Right forelimb (tissue), 1 donor: Measurements from ENCODE around the gene IL31.
"Not testable (repeated sequence)": the region's sequence is repeated elsewhere in the genome, so short reads cannot be mapped to it uniquely, and the experiment has no call there.

Experiments
- DNase-seq: peaks from one replicate; pipeline ENCODE4 v3.0.0-alpha.2; 2018

The IL31 gene

GRCh38 chr12:122190842-122191668 is 17.0 kb upstream of the IL31 start:
- DNase-seq: no peak

GRCh38 chr12:122189626-122190475 is 15.8 kb upstream of the IL31 start:
- no peak for DNase-seq

- no peak for DNase-seq
These were observed 13.4 kb upstream of the IL31 start for GRCh38 chr12:122187466-122187865.

DNA sequence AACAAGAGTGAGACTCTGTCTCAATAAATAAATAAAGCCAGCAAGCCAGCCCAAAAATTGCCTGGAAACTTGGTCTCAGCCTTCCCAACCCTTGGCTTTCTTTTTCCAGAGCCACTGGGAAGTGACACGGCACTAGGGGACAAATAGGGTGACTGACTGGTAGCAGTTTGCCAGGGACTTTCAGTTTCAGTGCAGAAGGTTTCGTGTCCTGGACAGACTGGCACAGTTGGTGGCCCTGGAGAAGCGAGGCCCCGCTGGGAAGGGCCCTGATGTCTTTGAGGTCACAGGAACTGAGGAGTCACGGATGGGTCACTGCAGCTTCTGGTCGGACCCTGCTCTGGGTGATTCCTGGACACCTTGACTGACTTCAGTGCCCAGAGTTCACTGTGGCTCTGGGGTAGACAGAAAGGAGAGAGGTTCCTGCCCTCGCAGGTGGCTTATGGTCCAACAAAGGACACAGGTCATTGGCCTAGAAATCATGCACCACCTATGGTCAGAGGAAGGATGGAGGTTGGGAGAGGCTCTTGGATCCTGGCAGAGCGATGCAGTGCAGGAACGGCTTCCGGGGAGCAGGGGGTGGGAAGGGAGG is 11.6 kb upstream of the IL31 start:
- DNase-seq: no peak

DNA sequence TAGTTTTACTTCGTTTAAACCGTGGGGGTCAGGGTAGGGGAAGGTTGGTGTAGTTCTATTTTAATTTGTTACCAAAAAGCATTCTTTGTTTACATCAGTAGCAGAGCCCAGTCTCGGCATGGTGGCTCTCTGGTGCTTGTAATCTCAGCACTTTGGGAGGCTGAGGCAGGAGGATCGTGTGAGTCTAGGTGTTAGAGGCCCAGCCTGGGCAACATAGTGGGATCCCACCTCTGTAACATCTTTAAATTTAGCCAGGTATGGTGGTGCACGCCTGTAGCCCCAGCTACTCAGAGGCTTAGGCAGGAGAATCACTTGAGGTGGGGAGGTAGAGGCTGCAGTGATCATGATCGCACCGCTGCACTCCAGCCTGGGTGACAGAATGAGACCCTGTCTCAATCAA is 11.1 kb upstream of the IL31 start:
- no peak for DNase-seq

GRCh38 chr12:122184517-122184916 is 10.5 kb upstream of the IL31 start:
- DNase-seq: no peak

DNA sequence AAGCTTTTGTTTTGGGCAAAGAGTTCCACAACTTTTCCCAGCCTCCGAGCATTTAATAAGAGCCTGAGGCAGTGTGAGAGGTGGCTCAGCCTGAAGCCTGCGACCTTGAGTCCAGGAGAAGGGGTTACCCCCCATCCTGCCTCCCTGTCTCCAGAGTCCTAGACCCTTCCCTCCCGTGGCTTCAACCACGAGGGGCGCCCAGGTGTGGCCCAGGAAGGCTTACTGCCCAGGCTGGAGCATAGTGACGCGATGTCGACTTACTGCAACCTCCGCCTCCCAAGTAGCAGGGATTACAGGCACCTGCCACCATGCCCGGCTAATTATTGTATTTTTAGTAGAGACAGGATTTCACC is 9.5 kb upstream of the IL31 start:
- DNase-seq: no peak

- DNase-seq: peak; percentile 61
These were observed 9.0 kb upstream of the IL31 start, which contains the start of gene LRRC43 for GRCh38 chr12:122182887-122183587. TSS of gene LRRC43 (plus strand) at chr12:122183123. CDS start at chr12:122183145, 22 bp downstream.

- DNase-seq: not testable (repeated sequence)
These were observed 2.5 kb upstream of the IL31 start for GRCh38 chr12:122176473-122176872.

DNA sequence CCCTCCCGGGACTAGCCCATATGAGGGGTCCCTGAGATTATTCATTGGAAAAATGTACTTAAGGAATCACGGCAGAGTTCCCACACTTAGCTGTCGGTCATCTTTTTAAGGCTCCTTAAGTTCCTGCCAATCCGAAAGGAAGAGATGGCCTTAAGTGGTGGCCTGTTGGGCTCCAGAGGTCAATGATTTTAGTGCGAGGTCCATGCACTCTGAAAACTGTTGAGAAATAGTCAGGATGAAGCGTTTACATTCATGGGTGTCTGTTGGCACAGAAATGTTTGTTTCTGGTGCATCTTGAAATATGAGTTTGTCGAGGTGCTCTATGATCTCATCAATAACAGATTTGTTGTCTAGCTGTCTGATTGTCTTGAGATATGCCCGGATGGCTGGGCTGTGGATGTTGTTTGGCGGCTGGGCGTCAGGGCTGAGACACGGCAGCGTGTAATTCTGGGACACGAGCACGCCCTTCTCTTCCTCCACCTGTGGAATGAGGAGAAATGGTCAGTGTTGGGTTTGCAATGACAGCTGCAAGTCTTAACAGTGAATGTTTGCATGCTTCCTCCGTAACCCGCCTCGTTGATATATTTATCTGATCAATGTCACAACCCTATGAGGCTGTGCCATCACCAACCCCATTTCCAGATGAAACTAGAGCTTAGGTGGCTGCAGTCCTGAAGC is 1.6 kb downstream of the IL31 start:
- DNase-seq: no peak

DNA sequence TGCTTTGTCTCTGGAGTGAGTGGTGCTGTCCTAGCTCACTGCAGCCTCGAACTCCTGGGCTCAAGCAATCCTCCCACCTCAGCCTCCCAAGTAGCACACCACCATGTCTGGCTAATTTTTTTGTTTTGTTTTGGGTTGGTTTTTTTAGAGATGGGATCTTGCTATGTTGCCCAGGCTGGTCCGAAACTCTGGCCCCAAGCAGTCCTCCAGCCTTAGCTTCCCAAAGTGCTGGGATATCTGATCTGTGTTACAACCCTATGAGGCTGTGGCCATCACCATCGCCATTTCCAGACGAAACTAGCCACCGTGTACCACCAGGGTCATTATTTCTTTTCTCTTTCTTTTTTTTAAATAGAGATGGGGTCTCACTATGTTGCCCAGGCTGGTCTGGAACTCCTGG is 2.6 kb downstream of the IL31 start:
- DNase-seq: no peak

DNA sequence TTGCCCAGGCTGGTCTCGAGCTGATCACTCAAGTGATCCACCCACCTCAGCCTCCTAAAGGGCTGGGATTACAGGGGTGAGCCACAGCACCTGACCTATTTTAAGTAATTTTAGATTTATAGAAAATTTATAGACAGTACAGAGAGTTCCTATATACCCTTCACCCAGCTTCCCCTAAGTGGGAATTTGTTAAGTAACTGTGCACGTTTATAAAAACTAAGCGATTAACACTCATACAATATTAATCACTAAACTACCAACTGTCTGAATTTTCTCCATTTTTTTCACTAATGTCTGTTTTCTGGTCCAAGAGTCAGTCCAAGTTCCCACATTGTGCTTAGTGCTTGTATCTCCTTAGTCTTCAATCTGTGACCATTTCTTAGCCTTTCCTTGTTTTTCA is 5.5 kb downstream of the IL31 start:
- DNase-seq: no peak

DNA sequence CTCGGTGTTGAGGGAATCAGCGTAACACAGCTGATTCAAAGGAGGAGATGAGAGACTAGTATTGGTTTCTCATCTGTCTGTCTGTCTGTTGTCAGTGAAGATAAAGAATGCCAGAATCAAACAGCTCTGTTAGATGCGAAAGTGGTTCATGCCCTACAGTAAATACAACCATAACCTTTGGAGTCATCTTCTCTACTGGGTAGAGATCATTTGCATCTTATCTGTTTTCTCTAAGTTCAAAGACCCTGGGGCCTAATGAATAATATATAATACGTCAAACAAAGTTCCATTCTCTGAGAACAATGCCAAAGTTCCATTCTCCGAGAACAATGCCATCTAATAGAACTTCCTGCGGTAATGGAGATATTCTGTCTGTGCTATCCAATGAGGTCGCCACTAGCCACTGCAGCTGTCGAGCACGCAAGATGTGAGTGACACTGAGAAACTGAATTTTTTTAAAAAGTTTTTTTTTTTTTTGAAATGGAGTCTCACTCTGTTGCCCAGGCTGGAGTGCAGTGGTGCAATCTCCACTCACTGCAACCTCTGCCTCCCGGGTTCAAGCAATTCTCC is 6.6 kb downstream of the IL31 start:
- DNase-seq: no peak

- DNase-seq: no peak
These were observed 7.3 kb downstream of the IL31 start for GRCh38 chr12:122166422-122167349.

- DNase-seq: no peak
These were observed 11.0 kb downstream of the IL31 start for GRCh38 chr12:122162976-122163375.

DNA sequence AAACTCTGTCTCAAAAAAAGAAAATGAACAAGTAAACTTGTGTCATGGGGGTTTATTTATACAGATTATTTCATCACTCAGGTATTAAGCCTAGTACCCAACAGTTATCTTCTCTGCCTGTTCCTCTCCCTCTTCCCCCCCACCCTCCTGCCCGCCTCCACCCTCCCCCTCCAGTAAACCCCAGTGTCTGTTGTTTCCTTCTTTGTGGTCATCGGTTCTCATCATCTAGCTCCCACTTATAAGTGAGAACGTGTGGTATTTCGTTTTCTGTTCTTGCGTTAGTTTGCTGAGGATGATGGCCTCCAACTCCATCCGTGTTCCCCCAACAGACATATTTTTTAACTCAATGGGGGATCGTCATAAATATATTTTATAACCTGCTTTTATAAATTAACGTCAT is 12.3 kb downstream of the IL31 start:
- DNase-seq: no peak

DNA sequence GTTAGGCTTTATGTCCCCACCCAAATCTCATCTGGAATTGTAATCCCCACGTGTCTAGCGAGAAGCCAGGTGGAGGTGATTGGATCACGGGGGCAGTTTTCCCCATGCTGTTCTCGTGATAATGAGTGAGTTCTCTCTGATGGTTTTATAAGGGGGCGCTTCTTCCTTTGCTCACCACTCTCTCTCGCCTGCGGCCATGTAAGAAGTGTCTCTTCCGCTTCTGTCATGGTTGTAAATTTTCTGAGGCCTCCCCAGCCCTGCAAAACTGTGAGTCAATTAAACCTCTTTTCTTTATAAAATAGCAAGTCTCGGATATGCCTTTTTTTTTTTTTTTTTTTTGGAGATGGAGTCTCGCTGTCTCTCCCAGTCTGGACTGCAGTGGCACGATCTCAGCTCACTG is 13.3 kb downstream of the IL31 start:
- no peak for DNase-seq

GRCh38 chr12:122159882-122160281 is 14.1 kb downstream of the IL31 start:
- DNase-seq: no peak

DNA sequence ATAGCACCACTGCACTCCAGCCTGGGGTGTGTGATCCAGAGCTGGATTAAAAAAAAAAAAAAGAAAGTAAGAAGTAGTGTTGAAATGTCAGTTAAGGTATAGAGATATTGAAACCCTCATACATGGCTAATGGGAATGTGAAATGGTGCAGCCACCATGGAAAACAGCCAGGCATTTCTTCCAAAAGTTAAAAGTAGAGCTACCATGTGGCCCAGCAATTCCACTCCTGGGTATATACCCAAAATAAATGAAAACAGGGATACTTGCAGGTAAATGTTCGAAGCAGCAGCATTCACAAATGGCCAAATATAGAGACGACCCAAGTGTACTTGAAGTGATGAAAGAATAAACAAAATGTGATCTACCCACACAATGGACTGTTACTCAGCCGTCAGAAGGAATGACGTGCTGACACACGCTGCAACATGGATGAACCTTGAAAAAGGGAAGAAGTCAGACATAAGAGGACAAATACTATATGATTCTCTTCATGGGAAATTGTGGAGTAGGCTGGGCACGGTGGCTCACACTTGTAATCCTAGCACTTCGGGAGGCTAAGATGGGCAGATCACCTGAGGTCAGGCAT is 15.2 kb downstream of the IL31 start:
- DNase-seq: no peak

GRCh38 chr12:122155705-122156104 is 18.3 kb downstream of the IL31 start:
- no peak for DNase-seq

DNA sequence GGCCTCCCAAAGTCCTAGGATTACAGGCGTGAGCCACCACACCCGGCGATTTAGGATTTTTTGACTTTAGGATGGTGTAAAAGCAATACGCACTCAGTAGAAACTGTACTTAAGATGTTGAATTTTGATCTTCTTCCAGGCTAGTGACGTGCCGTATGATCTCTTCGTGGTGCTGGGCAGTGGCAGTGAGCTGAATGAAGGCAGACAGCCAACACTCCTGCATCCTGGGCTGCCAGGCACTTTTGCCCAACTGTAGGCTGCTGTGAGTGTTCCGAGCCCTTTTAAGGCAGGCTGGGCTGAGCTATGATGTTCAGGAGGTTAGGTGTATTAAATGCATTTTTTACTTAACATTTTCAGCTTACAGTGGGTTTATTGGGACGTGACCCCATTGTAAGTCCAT is 21.3 kb downstream of the IL31 start:
- no peak for DNase-seq
